Renal pelvis (tissue), 4 donors: Measurements from ENCODE around the gene D2HGDH. TPM values are rescaled to one million over a fixed set of nuclear protein-coding genes. Genes with fewer than 3 reads are reported as not detected.
"Not testable (repeated sequence)": the region's sequence is repeated elsewhere in the genome, so short reads cannot be mapped to it uniquely, and the experiment has no call there.

Source experiments
- DNase-seq: peaks from one replicate; pipeline ENCODE4 v3.0.0-alpha.2; 2013
- polyA plus RNA-seq, 3 donors: library from polyadenylated mRNA; unstranded; fragments of 120-200 nt; gene quantifications; one replicate each; pipeline ENCODE4 v1.2.1, GENCODE V29; 2013; ENCODE audit not compliant: insufficient read length in 3 of 3

D2HGDH gene
- polyA plus RNA-seq, 3 donors: 43.0 to 81.1 (median 62.5) TPM

DNA sequence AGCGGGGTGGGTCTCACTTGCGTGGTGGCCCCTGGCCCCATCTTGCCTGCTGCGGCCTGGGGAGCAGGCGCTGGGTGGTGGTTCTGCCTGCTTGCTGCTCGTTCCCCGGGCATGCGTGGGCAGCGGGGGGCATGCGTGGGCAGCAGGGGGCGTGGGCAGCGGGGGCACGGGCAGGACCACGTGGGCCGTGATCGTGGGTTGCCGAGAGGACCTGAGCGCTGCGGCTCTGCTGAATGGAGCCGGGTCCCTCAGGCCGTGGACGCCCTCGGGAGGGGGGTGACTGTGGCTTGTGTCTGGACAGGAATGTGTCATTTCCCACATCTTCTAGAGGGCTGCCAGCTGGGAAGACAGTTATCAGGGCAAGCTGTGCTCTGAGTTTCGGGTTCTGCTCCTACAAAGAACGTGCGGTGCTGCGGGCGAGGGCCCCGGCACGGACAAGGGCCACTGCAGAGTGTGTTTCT is 33.9 kb downstream of the D2HGDH start:
- DNase-seq: no peak

DNA sequence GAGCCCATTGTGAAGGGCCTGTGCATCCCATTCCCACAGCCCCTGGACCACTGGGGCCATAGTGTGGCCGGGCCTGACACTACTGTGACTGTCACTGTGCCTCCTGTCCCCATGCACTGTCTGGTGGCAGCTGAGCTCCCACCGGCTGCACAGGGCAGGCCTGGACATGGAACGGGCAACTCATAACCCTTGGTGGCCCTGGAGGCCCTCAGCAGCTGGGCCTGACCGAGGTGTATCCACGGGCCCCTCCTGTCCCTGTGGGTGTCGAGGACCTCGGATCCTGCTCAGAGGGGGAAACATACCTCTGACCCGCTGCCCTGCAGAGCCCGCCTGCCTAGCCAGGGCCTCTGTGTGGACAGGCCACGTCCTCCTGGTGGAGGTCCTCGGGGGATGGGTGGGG is 34.4 kb downstream of the D2HGDH start:
- DNase-seq: no peak

- no peak for DNase-seq
These were observed 35.4 kb downstream of the D2HGDH start for GRCh38 chr2:241769819-241770184.

DNA sequence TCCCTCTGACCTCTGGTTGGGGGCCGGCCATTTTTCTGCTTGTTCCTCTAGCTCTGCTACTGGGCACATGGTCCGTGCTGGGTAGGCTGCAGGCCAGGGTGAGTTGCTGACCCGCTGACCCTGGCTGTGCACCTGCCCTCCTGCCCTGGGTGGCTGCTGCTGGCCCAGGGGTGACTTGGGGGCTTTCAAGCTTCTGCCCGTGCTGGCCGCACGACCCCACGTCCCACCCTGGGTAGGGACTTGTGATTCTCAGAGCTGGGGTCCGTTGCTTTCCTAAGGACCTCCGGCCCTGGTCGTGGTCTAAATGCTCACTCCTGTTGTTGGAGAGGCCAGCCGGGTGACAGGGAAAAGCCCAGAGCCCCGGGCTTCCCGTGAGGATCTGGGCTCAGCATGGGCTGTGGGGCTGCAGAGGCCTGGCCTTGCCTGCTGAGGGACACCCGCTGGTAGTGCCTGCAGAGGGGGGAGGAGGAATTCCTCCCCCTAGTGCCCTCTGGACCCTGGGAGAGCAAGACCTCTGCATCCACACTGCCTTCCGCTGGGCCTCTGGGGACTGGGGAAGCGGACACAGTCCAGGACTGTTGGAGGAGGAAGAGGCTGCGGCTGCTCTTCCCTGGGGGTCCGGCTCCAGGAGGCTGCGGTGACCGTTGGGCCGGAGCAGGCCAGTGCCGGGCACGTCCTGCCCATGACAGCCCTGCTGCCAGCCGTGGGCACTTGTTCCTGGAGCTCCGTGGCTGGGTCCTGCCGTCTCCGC is 35.9 kb downstream of the D2HGDH start:
- DNase-seq: no peak

DNA sequence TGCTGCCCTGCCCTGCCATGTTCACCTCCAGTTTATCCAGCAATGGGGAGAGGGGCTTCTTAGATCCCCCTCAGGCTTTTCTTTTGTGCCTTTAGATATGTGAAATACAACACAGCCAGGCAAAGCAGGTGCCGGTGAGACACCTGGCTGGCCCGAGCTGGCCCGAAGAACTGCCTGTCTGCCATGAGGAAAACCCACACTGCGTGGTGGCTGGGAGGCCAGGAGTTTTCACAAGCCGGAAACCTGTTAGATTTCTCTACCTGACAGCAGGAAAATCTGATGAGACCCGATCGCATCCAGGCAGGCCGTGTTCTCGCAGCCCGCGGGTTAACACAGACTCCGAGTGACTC is 36.5 kb downstream of the D2HGDH start:
- no peak for DNase-seq

DNA sequence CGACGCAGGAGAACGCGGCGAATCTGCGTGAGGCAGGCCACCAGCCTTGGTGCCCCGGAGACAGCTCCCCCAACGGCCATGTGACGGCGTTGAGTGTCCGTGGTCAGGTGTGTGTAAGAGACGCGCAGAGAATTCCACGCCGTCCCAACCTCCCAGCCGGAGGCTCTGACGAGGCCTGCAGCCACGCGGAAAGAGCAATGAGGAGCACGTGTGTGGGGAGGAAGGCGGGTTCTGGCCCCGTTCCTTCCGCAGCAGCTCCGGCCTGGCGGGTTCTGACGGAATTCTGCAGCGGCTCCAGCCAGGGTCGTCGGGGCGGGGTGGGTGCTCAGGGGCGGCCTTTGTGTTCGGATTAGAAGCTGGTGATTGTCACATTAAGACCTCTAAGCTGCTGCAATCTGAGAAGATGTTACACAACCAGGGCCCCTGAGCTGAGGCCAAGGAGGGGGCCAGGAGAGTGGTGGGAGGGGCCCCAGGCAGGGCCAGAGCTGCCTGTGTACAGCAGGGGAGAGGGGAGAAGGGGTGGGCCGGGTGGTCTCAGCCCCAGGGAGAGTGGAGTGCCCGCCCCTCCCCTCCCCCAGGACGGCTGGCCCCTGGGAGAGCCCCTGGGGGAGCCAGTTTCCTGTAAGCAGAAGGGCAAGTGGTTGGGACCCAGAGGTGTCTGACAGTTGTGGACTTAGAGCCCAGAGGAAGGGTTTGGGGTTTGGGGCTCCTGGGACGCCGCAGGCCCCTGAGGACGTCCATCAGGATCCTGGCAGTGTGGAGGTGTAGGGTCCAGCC is 37.0 kb downstream of the D2HGDH start:
- DNase-seq: peak; percentile 21

GRCh38 chr2:241772063-241772499 is 37.7 kb downstream of the D2HGDH start:
- DNase-seq: no peak

- no peak for DNase-seq
These were observed 39.3 kb downstream of the D2HGDH start for GRCh38 chr2:241773511-241774418.

GRCh38 chr2:241774419-241775222 is 40.2 kb downstream of the D2HGDH start:
- no peak for DNase-seq

GRCh38 chr2:241775223-241776177 is 41.1 kb downstream of the D2HGDH start:
- DNase-seq: peak; percentile 48

DNA sequence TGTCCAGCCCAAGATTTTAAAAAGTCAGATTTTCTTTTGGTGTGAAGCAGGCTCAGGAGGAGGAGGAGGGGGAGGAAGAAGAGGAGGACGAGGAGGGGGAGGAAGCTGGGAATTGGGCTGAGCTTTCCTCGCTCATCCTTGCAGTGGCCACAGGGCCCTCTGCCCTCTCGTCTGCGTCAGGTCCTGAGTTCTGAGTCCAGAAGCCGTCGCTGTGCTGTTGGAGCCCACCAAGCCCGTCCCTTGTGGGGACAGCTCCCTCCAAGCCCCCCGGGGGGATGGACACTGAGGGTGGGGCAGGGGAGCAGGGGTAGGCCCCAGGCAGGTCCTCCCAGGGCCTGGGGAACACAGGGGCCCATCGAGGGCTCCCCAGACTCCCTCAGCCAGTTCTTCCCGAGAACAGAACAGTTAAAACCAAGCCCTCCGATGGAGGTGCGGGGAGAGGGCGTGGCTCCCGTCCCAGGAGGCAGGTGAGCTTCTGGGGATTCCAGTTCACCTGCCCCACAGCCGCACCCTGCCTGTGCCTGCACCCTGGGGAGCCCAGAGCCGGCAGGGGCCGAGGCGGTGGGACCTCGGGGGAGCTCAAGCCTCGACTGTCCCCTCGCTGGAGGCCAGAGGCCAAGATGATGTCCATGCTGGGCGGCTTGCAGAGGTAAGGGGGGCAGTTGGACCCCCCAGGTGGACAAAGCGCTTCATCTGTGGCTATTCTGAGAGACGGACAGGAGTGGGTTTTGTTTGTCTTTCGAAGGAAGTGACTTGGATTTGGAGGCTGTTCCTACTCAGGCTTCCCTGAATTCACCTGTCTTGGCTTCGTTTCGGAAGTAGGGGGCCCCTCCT is 42.1 kb downstream of the D2HGDH start, which contains the start of gene GAL3ST2:
Gene GAL3ST2 (plus strand): TSS at position 487 of the 834 bp plus-strand sequence. CDS start 134 bp downstream, at position 621.
- no peak for DNase-seq

GRCh38 chr2:241777170-241777685 is 42.8 kb downstream of the D2HGDH start:
- DNase-seq: no peak

DNA sequence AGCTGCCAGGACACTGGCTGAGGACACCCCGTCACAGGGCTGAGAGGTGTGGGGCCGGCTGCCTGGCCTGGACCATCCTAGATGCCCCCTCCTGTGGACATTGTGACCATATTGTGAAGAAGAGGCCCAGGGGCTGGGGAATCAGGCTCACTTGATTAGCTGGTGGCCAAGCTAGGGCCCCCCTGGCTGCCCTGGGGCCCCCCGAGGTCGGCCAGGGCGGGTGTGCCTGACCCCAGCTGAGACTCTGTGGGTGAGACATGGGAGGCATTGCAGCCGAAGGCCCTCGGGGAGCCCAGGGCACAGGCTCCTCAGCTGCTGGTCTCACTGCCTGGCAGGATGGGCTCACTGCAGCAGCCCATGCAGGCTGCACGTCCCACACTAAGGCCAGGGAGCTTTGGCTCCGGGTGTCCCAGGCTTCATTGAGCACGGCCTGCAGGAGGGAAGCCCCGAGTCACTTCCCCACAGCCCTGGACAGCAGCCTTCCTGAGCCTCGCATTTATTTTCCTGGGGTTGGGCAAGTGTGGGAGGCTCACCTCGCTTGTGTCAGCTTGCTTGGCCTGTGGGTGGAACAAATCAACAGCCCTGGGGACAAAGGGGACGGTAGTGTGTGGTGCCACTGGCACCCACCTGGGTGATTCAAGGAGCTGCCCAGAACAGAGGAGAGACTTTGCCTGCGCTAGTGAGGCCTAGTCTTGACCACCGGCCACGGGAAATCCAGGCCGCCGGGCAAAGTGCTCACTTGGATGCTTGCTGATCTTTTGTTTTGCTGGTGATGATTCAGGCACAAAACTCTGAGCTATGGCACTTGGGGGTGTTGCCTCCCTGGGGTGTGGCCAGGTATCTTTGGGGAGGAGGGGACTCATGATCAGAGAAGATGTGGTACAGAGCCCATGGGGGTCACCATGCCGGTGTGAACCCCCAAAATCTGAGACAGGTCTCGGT is 43.5 kb downstream of the D2HGDH start:
- no peak for DNase-seq

DNA sequence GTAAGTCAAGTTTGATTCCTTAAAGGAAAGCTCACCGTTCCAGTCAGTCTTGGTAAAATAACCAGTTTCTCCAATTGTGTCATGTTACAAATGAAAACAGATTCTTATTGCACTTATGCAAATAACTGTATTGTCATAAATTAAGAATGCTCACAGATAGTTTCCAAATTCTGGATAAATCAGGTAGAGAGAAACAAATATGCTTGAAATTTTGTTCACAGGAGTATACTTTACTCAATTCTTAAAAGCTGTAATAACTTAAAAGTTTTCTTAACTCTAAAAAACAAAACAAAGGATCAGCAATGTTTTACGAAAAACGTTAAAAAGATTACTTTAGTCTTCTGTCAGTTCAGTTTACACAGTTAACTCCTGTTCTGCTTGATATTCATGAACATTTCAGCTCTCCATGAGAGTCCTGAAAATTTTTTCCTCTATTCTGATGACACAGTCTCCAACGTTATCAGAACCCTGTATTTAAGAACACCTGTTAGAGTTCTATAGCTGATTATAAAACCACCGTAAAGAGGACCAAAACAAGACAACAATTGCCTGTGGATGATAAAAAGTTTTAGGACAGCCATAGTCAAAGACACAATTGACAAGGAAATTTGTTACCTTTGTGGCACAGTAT is 46.6 kb downstream of the D2HGDH start:
- DNase-seq: no peak

GRCh38 chr2:241782053-241782452 is 47.6 kb downstream of the D2HGDH start:
- DNase-seq: not testable (repeated sequence)

GRCh38 chr2:241788135-241788534 is 53.7 kb downstream of the D2HGDH start:
- no peak for DNase-seq

DNA sequence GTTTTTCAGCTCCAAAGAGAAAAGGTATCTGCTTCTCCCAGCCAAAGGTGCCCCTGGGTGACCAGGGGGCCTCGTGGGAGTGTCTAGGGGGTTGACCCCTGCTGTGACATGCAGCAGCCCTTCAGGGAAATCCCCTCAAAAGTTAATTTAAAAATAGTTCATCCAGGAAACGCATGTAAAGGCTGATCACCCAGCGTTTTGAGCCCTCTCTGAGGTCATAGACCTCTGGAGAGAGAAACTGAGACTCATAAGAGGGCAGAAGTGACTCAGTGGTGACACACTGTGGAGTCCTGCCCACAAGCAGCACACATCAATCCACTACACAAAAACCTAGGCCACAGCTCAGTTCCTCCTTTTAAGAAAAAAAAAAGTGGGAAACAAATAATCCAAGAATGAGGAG is 54.1 kb downstream of the D2HGDH start:
- no peak for DNase-seq
